HG03378 (cell line): Measurements from ENCODE around the gene B3GNT2.

Experiments
- ATAC-seq: cut with Tn5 transposase; IDR thresholded peaks from one replicate; pipeline ENCODE4 v1.9.1; 2021; ENCODE audit warnings: mild to moderate bottlenecking, moderate library complexity; ENCODE audit not compliant: unreplicated experiment

Gene B3GNT2

GRCh38 chr2:62202729-62203128 is 6.8 kb downstream of the B3GNT2 start:
- ATAC-seq, result no peak

GRCh38 chr2:62203459-62203858 is 7.5 kb downstream of the B3GNT2 start:
- ATAC-seq, result no peak

- ATAC-seq, result no peak
These were observed 9.1 kb downstream of the B3GNT2 start for GRCh38 chr2:62204998-62205496.

DNA sequence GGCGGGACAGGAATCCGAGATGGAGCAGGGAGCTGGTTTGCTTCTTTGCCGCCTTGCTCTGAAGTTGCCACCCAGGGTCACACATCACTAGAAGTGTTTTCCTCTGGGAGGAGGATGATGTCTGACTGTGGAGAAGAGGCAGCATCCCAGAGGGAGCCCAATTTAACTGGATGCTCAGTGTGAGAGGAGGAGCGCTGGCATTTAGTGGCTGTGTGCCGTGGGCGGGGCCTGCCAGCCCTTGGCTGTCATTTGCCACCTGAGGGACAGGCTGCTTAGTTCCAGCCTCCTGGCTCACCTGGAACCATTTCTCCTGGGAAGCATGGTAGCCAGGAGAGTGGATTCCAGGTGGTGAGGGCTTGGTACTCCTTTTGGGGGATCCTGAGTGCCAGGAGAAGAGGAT is 9.6 kb downstream of the B3GNT2 start:
- ATAC-seq, result no peak

GRCh38 chr2:62206024-62206423 is 10.1 kb downstream of the B3GNT2 start:
- no peak for ATAC-seq

- no peak for ATAC-seq
These were observed 11.6 kb downstream of the B3GNT2 start for GRCh38 chr2:62207491-62207890.

DNA sequence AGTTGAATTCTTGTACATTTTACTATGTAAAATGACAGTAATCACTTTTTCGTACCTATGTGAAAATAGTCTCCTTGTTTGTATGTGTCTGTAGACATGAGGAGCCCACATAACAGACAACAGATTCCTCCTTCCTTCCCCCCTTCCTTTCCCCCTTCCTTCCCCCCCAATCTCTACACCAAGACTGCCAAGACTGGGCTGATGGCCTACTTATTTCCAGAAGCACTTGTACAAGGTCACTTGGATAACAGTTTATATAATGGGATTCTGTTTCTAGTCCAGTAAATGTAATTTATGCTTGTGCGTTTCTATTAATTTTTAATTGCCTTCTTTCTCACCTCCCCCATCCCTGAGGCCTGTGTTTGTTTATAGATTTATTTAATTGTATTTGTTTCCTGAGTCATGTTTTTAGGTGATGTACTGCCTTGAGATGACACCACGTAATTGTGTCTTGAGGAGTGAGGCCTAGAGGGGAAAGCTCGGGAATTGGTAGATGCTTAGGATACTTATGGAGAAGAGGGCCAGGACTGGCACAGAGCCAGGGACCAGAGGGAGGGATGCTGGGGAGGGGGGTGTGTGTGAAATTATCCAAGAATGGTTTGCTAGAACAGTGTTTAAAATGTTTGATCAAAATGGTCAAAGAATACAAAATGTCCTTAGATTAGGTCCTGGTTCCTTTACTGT is 12.3 kb downstream of the B3GNT2 start:
- ATAC-seq, result no peak

DNA sequence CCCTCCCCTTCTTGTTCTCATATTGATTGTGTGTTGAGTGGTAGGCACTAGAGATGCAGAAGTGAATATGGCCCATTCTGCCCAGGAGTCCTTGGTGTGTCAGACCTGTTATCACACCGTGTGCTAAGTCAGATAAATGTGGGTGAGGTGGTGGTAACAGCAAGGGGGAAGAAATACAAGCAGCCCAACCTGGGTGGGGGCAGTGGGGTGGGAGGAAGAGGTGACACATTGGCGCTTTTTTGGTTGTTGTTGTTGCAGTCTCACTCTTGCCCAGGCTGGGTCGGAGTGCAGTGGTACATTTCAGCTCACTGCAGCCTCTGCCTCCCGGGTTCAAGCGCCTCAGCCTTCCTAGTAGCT is 12.8 kb downstream of the B3GNT2 start:
- no peak for ATAC-seq

DNA sequence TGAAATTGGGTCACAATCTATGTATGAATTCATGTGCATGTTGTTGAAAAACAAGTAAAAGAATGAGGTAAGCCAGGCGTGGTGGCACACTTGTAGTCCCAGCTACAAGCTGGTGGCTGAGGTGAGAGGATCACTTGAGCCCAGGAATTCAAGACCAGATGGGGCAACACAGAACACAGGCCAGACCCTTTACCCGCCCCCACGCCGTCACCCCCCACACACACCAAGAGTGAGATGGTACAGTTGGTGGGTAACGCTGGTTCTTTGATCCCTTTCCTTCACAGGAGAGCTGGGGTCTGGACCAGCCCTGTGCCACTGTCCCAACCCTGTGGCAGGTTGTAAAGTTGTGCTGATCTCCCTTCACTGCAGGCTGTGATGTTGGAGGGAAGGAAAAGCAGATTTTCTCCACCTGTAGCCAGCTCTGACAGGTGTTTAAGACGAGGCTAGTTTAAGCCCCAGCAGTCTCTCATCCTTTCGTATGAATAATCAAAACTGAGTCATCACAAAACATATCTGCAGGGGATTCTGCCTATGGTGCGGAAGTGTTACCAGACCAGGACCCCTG is 13.6 kb downstream of the B3GNT2 start:
- no peak for ATAC-seq

DNA sequence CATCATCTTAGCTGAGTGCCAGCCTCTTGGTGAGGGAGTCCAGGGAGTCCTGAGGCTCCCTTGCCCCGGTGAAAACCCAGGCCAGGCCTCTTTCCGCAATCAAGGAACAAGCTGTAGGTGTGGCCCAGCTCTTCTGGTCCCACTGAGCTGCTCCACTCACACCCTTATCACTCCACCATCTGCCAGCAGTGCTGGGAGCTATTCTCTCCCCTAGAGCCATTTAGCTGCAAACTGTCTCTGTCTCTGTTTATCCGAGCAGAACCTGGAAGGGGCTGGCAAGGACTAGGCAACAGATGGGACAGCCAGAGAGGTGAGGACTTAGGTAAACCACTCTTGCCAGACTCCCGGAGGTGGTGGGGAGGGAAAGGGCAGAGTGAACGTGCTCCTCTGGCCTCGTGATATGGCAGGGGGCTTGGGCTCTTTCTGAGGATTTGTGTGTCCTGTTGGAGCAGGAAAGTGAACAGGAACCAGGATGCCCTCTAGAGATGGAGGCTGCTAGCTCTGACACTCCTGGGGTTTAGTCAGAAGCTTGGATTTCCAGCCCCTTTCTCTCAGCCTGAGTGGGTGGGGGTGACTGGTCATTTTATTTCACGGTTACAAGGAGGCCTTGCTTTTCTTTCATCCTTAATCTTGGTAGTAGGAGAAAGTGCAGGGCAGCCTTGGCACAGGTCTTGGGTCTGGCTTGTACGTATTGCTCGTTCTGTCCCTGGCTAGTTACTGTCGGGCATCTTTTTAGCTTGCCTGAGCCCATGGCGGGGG is 19.6 kb downstream of the B3GNT2 start:
- no peak for ATAC-seq

DNA sequence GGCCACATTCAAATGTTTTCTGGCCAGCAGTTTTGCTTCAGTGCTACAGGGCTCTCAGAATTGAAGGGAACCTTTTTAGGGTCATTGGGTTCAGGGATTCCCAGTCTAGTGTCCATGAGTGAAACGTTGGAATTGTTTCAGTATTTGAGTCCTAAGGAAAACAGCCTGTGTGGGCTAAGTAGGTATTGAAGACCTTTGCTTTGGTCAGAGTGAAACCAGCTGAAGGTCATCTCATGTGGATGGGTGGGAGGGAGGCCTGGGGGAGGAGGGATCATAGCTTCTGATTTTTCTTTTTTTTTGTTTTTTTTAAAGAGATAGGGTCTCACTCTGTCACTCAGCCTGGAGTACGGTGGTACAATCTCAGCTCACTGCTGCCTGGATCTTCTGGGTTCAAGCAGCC is 20.2 kb downstream of the B3GNT2 start:
- no peak for ATAC-seq

DNA sequence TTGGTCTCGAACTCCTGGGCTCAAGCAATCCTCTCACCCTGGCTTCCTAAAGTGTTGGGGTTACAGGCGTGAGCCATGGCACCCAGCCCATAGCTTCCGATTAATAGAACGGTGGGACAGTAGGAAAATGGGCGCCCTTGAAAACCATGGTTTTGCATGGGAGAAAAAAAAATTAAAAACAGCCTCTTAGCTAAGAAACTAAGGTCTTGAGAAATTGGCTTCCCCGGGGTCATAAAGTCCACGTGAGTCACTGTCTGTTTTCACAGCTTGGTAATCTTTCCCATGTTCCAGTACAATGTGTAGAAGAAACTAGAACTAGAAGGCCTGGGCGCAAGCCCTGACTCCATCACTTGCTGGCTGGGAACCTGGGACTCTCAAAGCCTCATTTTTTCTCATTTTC is 20.7 kb downstream of the B3GNT2 start:
- no peak for ATAC-seq

DNA sequence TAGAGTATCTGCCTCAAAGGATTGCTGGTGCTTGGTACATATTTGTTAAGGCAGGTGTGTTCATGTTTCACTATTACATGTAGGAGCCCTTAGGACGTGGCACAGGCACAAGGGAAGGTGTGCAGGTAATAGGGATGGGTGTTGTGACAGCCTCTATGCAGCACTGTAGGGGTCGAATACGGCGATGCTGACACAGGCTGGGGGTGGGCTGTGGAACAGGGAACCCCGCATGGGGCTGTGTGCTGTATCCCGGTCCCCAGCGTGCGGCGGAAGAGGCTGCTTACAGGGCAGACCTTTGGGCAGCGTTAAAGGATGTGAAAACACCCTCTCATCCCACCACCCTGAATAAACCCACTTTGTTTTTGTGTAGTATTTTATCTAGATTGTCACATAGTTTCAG is 21.5 kb downstream of the B3GNT2 start:
- no peak for ATAC-seq

DNA sequence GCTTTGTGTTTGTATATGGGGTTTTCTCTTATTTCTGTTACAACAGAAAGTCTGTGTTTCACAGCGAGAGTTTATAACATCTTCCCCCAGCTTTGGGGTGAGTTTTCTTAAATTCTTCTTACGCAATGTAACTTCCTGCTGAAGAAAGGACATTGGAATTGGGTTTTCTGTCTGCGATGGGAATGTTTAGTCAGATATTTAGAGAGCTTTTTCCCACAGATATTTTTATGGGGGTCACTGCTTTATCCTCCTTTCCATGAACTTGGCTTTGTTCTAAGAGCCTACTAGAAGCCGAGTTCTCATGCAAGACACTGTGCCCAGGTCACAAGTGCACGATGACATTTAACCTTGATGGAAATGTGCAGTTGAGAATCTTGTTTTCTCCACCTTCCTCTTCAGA is 22.1 kb downstream of the B3GNT2 start:
- no peak for ATAC-seq

- no peak for ATAC-seq
These were observed 23.7 kb downstream of the B3GNT2 start for GRCh38 chr2:62219407-62220159.

- no peak for ATAC-seq
These were observed 25.2 kb downstream of the B3GNT2 start for GRCh38 chr2:62221141-62221540.

DNA sequence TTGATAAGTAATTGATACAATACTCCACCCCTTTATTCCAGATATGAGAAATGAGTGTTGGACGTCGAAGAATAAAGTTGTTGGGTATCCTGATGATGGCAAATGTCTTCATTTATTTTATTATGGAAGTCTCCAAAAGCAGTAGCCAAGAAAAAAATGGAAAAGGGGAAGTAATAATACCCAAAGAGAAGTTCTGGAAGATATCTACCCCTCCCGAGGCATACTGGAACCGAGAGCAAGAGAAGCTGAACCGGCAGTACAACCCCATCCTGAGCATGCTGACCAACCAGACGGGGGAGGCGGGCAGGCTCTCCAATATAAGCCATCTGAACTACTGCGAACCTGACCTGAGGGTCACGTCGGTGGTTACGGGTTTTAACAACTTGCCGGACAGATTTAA is 26.3 kb downstream of the B3GNT2 start:
- no peak for ATAC-seq

DNA sequence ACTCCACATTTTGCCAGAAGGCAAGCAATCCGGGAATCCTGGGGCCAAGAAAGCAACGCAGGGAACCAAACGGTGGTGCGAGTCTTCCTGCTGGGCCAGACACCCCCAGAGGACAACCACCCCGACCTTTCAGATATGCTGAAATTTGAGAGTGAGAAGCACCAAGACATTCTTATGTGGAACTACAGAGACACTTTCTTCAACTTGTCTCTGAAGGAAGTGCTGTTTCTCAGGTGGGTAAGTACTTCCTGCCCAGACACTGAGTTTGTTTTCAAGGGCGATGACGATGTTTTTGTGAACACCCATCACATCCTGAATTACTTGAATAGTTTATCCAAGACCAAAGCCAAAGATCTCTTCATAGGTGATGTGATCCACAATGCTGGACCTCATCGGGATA is 26.8 kb downstream of the B3GNT2 start:
- no peak for ATAC-seq

DNA sequence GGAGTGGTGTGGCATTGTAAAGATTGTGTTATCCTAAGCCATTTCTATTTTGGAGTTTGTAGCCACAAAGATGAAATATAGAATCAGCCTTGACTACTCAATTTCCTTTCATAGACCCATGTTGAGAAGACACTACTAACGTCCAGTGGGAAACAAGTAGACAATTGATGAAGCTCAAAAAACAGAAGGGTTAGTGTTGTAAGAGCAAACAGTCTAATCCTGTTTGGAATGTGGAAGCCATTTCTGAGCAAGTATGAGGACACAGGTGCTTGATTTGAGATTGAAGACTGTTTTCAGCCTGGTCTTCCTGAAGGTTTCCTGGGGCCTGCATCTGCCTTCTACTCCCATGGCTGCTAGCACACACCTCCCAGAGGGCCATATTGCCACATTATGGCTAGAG is 29.1 kb downstream of the B3GNT2 start:
- ATAC-seq, result no peak

DNA sequence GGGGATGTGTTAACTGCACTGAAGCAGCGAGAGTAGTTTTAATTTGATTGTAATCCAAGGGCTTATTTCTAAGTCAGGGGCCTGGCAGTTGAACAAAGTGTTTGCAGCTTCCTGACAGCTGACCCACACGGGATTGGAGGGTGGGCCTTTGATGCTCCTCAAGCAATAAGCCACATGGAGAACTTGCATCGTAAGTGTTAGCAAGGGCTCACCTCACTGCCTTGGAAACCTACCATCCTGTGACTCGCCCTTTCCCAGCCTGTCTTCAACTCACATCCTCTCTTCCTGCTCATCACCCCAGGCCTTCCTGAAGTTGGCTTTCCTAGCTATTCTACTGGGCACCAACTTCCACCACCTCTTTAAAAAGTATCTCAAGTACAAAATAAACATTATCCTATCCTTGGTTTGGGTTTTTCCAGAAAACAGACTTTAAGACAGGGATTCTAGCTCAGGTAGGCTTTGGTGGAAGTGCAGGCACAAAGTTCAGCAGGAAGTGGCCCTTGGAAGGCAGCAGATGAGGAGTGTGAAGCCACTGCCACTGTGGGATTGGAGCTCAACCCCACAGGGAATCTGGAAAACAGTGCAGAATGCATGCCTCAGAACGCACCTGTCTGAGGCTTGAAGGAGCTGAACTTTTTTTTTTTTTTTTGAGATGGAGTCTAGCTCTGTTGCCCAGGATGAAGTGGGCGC is 31.6 kb downstream of the B3GNT2 start:
- ATAC-seq, result no peak

- no peak for ATAC-seq
These were observed 33.2 kb downstream of the B3GNT2 start for GRCh38 chr2:62229082-62229605.
